Measurements from ENCODE around the gene BTAF1.
"Not testable (repeated sequence)": the region's sequence is repeated elsewhere in the genome, so short reads cannot be mapped to it uniquely, and the experiment has no call there.

BTAF1 gene

DNA sequence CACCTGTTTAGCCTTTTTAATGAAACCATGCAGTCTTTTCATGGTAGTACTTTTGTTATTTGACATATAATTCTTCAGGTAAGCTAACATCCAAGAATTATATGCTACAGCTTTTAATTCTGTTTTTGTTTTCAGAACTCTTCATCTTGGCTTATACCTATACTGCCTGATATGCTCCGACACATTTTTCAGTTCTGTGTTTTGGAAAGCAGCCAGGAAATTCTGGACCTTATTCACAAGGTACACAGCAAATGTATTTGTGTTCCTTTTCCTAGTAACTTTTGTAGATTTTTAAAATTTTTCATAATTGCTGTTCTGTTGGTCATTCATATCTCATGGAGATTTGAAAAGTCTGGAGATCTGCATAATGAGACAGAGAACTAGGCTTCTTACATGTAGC lies 56.7 kb downstream of the BTAF1 start:
- no peak for DNase-seq

DNA sequence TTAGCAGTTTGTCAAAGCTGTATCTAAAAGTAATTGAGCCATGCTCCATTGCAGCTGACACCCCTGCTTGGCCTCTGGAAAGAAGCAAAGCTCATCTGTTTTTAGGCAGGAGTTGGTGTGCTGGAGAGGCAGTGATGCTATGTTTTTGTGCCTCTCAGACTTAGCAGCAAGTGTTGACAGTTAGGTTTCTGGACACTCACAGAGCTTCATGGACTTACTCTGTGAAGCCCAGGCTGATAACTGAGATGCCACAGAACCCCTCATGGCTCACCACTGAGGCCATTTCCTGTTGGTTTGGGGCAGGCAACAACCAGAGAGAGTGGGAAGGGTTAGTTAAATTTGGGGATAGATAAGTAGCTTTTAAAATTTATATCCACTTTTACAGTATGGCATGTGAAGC lies 59.8 kb downstream of the BTAF1 start:
- no peak for DNase-seq

DNA sequence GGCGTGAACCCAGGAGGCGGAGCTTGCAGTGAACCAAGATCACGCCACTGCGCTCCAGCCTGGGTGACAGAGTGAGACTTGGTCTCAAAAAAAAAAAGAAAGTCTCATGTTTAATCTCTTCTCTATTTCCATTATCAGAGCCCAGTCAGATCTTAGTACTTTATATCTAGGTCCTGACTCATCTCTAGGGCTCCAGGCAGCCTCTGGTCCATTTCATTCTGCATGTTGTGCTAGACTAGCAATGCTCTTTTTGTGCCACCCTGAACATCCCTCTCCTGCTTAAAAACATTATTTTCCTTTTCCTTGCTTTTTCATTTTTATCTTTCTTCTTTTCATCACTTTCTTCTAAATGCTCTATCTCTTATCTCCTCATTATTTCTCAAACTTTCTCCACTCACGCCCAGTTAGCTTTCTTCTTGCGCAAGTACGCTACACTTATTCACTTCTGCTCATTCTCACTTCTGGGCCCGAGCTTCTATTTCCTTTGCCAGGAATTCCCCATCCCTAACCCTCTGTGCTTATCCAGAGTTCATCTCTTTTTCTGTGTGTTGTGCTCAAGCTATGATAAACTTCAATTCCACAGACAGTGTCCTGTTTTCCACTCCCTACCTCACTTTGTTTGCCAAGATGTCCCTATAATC lies 63.9 kb downstream of the BTAF1 start:
- DNase-seq: no peak

DNA sequence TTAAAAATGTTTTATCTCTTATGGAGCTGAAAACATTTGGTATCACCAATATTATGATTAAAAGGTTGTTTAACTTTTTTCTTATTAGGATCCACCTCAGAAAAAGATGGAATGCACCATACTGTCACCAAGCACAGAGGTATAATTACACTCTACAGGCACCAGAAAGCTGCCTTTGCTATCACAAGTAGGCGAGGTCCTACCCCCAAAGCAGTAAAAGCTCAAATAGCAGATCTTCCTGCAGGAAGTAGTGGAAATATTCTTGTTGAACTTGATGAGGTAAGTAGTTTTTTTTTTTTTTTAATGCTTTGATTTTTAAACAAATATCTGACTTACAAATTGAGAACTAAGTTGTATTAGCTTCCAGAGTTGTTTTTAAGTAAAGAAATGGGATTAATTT lies 68.5 kb downstream of the BTAF1 start:
- DNase-seq: no peak

DNA sequence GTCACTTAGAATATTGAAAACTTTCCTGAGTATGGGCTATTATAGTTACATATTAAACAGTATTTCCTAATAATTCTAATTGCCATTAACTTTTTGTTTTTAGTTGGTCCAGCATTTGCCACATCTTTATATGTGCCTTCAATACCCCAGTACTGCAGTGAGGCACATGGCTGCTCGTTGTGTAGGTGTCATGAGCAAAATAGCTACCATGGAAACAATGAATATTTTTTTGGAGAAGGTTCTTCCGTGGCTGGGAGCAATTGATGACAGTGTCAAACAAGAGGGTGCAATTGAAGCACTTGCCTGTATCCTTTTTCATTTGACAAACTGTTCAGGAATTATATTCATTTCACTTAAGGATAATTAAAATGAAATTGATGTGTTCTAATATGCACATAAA lies 72.7 kb downstream of the BTAF1 start:
- no peak for DNase-seq

DNA sequence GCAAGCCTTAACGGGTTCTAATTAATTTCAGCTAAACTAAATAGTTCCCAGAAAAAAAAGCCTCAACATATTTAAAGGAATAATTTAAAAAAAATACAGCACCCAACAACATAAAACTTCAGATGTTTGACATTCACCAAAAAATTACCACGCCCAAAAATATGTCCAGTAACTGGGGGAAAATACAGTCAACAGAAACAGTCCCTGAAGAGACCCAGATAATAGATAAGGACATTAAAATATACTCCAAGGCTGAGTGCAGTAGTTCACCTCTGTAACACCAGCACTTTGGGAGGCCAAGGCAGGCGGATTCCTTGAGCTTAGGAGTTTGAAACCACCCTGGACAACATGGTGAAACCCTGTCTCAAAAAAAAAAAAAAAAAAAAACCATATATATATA lies 78.0 kb downstream of the BTAF1 start:
- no peak for DNase-seq

DNA sequence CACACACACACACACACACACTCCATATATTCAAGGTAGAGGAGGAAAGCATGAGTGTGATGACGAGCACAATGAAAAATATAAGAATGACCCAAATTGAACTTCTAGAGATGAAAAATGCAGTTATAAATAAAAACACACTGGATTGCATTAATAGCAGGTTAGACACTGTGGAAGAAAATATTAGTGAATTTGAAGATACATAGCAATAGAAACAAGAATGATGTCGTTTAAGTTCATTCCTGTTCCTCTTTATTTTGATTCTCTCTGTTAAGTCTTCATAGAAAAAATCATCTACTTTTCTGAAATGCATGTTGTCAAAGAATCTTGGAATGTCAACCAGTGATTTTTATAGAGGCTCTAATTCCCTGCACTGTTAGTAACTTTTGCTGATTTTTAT lies 78.4 kb downstream of the BTAF1 start:
- DNase-seq: no peak

DNA sequence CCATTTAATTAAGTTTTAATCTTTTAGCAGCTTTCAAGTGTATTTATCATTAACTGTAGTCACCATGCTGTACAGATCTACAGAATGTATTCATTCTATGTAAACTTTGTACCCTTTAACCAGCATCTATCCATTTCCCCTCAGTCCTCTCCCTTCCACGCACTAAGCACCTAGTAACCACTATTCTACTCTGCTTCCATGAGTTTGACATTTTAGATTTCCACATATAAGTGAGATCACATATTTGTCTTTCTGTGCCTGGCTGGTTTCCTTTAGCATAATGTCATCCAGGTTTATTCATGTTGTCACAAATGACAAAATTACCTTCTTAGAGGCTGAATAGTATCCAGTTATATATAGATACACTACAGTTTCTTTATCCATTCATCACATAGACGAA lies 79.7 kb downstream of the BTAF1 start:
- DNase-seq: no peak

DNA sequence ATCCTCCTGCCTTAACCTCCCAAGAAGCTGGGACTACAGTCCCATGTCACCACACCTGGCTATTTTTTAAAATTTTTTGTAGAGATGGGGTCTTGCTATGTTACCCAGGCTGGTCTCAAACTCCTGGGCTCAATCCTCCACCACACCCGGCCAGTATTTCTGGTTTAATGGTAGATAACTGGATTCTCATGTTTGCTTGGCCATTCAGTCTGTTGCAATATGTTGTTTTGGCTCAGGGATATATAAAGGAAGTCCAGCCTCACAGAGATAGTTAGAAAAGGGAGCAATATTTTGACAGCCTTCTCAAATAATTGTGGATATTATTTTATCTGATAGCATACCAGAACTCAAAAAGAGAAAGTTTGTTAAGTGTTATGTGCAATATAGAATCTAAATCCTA lies 82.4 kb downstream of the BTAF1 start:
- DNase-seq: no peak

DNA sequence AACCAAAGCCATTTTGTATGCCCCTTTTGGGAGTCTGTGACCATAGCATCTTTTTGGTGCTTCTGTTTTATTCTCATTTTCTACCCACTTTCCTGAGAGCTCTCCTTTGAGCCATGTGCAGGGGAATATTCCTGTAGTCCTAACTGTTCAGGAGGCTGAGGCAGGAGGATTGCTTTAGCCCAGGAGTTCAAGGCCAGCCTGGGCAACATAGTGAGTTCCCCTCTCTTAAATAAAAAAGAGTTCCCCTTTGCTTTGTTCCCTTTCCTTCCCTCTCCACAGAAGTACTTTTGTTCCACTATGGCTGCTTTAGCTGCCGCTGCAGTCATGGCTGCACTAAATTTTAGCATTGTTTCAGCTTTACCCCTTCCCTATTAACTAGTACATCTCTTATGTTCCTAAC lies 85.9 kb downstream of the BTAF1 start:
- DNase-seq: no peak

DNA sequence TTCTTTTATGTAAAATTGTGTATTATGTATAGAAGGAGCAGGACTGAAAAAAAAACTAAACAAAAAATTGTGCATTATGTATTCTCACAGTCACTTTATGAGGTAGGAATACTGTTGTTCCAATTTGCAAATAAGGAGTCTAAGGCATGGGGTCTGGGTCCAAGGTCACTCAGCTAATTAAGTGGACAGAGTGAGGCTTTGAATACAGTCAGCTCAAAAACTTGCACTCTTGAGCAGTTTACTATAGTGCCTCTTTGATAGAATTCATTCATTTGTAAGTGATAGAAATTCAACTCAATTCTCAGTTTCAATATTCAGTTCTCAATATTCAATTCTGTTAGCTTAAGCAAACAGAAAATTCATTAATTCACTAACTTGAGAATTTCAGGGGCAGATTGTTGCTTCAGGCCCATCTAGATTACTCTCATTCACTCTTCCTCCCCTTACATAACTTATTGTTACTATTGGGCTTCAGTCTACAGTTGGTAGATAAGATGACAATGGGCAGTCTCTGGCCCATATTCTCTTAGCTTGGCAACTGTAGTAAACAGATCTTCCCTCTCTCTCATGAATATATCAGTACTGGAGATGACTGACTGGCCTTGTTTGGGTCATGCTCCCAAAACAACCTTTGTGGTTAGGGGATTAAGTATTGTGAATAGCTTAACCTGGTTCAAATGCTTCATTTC lies 86.6 kb downstream of the BTAF1 start:
- DNase-seq: no peak

DNA sequence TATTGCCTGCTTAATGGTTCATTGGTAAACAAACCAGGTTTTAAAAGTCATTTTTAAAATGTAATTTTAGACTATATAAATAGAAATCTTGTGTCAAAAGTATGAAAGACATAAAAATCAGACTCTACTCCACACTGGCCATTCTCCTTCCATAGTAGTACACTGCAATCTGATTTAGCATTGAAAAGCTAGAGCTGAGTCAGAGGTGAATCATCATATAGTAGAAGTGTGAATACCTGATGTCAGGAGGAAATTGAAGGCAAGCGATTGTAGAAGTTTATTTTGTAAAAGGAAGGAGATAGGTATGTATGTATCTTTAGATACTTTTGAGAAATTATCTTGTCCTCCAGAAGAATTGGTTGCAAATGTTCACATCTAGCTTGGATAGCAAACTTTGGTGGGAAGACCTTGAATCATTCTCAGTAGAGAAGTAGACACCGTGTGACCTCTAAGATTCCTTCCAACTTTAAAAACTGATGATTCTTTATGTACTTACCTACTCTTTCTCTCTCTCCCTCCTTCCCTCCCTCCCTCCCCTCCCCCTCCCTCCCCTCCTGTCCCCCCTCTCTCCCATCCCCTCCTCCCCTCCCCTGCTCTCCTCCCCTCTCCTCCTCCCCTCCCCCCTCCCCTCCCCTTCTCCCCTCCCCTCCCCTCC lies 88.1 kb downstream of the BTAF1 start:
- no peak for DNase-seq

DNA sequence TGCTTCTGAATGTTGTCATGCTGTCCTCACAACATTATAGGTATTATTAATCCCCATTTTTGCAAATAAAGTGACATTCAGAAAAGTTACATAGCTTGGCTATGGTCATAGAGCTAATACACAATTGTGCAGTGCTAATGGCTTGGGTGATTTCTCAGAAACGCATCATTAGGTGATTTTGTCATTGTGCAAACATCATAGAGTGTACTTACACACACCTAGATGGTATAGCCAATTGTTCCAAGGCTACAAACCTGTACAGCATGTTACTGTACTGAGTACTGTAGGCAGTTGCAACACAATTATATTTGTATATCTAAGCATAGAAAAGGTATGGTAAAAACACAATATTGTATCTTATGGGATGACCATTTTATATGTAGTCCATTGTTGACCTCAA lies 91.0 kb downstream of the BTAF1 start:
- no peak for DNase-seq

DNA sequence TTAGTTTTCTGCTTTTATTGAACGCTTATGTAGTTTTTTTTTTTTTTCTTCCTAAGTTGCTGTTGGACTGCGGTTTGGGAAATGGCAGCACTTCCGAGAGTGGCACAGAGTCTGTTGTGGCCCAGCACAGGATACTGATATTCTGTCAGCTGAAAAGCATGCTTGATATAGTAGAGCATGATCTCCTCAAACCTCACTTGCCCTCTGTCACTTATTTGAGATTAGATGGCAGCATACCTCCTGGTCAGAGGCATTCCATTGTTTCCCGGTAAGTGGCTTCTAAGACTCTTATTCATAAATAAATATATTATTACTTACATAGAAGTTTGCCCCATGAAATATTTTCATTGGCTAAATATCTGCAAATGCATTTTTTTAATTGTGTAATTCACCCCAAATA lies 101.1 kb downstream of the BTAF1 start:
- DNase-seq: no peak

DNA sequence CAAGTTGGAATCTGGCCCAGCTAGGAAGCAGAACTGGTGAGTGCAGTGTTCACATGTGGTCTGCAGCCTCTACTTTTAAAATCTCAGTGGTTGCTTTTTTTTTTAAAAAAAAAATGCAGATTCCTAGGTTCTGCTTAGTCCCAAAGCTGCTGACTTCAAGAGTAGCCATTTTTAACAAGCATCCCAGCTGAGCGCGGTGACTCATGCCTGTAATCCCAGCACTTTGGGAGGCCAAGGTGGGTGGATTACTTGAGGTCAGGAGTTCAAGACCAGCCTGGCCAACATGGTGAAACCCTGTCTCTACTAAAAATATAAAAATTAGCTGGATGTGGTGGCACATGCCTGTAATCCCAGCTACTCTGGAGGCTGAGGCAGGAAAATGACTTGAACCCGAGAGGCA lies 101.8 kb downstream of the BTAF1 start:
- not testable (repeated sequence) for DNase-seq

DNA sequence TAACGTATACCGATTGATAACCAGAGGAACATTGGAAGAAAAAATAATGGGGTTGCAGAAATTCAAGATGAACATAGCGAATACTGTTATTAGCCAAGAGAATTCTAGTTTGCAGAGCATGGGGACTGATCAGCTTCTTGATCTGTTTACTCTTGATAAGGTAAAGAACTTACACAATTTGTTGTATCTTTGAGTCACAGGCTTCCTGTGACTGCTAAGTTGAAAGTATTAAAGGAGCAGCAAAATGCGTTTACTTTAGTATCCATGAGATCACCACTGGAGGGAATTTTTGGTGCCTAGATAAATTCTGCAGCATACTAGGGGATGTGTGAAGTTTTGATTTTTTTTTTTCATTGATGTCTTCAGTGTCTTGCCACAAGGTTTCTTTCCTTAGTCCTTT lies 103.6 kb downstream of the BTAF1 start:
- DNase-seq: no peak

DNA sequence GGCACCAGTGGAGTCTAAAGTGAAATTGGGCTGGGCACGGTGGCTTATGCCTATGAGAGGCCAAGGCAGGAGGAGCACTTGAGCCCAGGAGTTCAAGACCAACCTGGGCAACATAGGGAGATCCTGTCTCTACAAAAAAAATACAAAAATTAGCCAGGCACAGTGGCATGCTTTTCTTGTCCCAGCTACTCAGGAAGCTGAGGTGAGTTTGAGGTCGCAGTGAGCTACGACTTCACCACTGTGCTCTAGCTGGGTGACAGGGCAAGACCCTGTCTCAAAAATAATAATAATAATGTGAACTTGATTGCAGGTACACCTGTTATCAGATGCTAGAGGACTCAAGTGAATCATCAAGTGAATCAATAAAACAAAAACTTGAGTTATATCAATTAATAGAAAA lies 108.0 kb downstream of the BTAF1 start:
- DNase-seq: no peak

DNA sequence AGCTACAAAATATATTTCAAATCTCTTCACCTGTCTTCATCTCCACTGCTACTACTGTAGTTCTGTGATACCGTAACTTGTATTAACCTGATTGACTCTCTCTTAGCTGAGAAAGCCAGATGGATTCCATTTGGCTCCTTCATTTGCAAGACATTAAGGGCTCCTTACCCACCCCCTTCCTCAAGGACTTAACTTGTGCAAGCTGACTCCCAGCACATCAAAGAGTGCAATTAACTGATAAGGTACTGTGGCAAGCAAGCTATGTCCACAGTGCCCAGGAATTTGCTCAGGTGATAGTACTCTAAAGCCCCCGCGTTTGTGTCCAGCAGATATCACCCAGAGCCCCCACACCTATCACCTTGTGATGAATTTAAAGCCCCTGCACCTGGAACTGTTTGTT lies 109.5 kb downstream of the BTAF1 start:
- not testable (repeated sequence) for DNase-seq

DNA sequence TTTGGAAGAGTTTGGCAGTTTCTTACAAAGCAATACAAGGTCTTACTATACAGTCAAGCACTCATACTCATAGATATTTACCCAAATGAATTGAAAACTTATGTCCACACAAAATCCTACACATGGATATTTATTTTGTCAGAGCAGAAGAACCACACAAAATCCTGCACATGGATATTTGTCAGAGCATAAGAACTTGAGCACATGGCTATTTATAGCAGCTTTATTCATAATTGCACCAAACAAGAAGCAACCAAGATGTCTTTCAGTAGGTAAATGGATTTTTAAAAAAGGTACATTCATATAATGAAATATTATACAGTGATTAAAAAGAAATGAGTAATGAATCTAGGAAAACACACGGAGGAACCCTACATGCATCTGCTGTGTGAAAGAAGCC lies 115.4 kb downstream of the BTAF1 start:
- no peak for DNase-seq

DNA sequence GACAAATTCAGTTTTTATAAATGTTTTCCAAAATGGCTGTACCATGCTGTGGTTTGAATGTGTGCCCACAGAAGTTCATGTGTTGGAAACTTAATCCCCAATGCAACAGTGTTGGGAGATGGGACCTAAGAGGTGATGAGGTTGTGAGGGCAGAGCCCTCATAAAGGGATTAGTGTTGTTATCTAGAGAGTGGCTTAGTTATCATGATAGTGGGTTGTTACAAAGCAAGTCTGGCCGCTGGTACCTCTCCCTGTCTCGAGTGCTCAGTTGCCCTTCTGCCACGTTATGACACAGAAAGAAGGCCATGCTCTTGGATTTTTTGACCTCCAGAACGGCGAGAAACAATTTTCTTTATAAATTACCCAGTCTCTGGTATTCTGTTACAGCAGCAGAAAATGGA lies 119.0 kb downstream of the BTAF1 start:
- no peak for DNase-seq

DNA sequence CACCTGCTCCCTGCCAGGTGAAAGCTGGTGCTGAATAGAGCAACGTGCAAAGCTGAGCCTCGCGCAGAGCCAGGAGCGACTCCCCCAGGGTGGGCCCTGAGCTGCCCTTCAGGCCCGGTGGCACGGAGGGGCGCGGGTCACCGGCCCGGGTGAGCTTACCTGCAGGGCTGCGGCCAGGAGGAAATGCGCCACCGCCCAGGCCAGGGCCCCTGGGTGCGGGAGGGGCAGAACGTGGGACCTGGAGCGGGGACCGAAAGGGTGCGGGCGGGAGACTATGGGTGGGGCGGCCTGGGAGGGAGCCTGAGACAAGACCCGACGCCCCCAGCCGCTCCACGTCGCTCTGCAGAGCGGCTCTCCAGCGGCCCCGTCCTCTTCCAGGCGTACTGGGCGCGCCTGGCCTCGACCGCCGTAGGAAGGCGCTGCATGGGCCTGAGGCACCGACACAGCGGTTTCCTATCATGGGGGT lies 122.1 kb downstream of the BTAF1 start:
- no peak for DNase-seq

DNA sequence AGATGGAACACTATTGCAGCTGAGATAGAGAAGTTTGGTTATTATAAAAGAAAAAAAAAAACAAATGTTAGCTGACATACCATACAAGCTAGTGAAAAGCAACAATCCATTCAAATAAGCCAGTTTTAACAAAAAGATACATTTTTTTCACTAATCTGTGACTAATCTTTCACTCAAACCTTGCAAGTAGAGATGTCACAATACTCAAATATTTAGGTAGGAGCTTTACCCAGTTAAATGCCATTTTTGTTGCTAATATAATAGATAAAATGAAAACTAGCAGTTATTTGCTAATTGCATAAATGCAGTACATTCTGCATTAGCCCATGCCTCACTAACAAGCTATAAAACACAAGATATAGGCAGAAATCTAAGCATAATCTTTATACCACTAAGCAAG lies 123.6 kb downstream of the BTAF1 start:
- no peak for DNase-seq

DNA sequence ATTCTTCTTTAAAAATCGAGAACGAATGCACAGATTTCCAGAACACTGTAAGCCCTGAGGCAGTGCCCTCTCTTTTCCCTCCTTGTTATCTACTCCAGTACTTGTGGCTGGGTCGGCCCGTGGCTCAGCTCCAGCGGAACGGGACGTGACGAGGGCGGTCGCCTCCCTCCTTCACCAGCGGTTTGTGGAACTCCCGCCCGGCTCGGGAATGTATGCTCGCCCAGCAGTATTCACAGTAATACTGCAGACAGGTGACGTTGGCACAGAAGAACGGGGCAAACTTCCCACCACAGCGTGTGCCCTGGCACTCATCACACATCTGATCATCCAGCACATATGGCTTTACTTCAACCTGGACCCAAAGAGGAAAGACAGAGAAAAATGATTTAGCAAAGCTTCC lies 128.5 kb downstream of the BTAF1 start:
- DNase-seq: no peak

DNA sequence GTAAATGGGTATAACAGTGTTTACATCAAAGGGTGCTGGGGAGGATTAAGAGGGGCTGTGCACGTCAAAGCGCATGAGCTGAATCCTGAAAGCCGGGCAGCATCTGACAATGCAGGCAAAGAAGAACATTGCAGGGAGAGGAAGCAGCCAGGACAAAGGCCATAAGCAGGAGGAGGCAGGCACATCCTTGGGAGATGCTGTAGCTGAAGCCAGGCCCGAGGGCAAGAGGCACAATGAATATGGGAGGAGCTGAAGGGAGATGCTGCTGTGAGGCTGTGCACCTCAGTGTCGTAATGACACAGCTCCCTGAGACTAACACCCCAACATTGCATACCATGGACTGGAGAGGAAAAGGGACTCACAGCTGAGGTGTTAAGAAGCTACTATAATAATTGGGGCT lies 129.2 kb downstream of the BTAF1 start:
- no peak for DNase-seq

DNA sequence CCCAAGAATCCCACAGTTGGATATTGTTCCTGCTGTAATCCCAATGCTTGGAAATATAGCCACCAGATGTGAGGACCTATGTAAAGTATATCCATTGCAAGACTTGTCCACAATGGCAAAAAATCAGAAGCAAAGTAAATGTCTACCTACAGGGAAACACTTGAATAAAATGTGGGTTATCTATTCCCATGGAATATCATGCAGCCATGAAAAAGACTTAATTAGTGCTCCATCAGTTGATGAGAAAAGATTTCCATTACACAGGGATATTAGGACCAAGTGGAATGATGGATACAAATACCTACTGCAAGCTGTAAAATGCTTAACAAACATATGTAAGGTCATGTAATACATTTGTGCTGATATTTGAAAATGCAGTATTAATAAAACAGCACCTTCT lies 131.2 kb downstream of the BTAF1 start:
- no peak for DNase-seq
